SH-SY5Y (cell line): ENCODE results near the gene GABRR3.

ENCODE experiments used
- GATA2 ChIP-seq: IDR thresholded peaks from 2 replicates; pipeline ENCODE4 v1.6.1; 2011; ENCODE audit warnings: mild to moderate bottlenecking, low read depth, low read length
- GATA3 ChIP-seq: IDR thresholded peaks from 2 replicates; pipeline ENCODE4 v1.6.1; 2011; ENCODE audit warnings: low read depth, mild to moderate bottlenecking, low read length, moderate library complexity

DNA sequence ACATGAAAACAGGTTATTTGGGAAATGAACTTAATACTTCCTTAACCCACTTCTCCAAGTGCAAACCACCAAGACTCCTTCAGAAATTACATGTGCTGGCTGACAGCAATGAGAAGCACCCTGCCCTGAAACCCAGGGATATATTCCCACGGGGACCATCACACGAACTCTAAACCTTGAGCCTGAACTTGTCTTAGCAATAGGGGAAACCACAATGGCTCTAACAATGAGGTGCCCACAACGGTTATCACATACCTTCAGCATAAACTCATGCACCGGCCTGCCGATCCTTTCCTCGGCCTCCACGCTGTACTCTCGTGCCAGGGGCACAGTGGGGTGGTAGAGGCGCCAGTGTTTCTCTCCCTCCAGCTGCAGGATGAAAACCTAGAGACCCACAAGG lies 76.3 kb downstream of the GABRR3 start:
- TF ChIP-seq GATA2 (no peak), GATA3 (no peak)
